IPS-NIHi7 (cell line): ENCODE data around the gene ASCC2.
"Not testable (repeated sequence)": the region's sequence is repeated elsewhere in the genome, so short reads cannot be mapped to it uniquely, and the experiment has no call there.

Experiments used
- DNase-seq: peaks from one replicate; pipeline ENCODE4 v3.0.0; 2012; ENCODE audit warnings: mixed read lengths; ENCODE audit errors: extremely low spot score

The ASCC2 gene

GRCh38 chr22:29856496-29856895, 18.4 kb upstream of the ASCC2 start:
- no peak for DNase-seq

- no peak for DNase-seq
Measured at GRCh38 chr22:29855611-29856181, 17.6 kb upstream of the ASCC2 start.

- DNase-seq = no peak
Measured at GRCh38 chr22:29854432-29854831, 16.4 kb upstream of the ASCC2 start.

GRCh38 chr22:29848111-29848510, 10.0 kb upstream of the ASCC2 start:
- no peak for DNase-seq

GRCh38 chr22:29846290-29846689, 8.2 kb upstream of the ASCC2 start:
- no peak for DNase-seq

GRCh38 chr22:29842740-29843139, 4.7 kb upstream of the ASCC2 start:
- DNase-seq = no peak

- no peak for DNase-seq
Measured at GRCh38 chr22:29842172-29842571, 4.1 kb upstream of the ASCC2 start.

GRCh38 chr22:29840498-29840897, 2.4 kb upstream of the ASCC2 start:
- DNase-seq = no peak

GRCh38 chr22:29839039-29839438, 965 bp upstream of the ASCC2 start:
- no peak for DNase-seq

- DNase-seq = no peak
Measured at GRCh38 chr22:29838599-29838956, 504 bp upstream of the ASCC2 start.

- not testable (repeated sequence) for DNase-seq
Measured at GRCh38 chr22:29836791-29837370, 1.2 kb downstream of the ASCC2 start.

GRCh38 chr22:29834046-29834445, 4.0 kb downstream of the ASCC2 start:
- no peak for DNase-seq

- DNase-seq = no peak
Measured at GRCh38 chr22:29833392-29833965, 4.6 kb downstream of the ASCC2 start.

GRCh38 chr22:29831958-29832357, 6.1 kb downstream of the ASCC2 start:
- DNase-seq = no peak

- no peak for DNase-seq
Measured at GRCh38 chr22:29831186-29831921, 6.7 kb downstream of the ASCC2 start.

- DNase-seq = no peak
Measured at GRCh38 chr22:29830585-29830984, 7.5 kb downstream of the ASCC2 start.

GRCh38 chr22:29827726-29828125, 10.3 kb downstream of the ASCC2 start:
- DNase-seq = not testable (repeated sequence)

- DNase-seq = no peak
Measured at GRCh38 chr22:29827091-29827490, 11.0 kb downstream of the ASCC2 start.

- DNase-seq = no peak
Measured at GRCh38 chr22:29825578-29825977, 12.5 kb downstream of the ASCC2 start.

- no peak for DNase-seq
Measured at GRCh38 chr22:29824677-29825076, 13.4 kb downstream of the ASCC2 start.

- no peak for DNase-seq
Measured at GRCh38 chr22:29821291-29822016, 16.6 kb downstream of the ASCC2 start.

GRCh38 chr22:29820961-29821290, 17.1 kb downstream of the ASCC2 start:
- DNase-seq = no peak
